NCI-H2196 treated with DMSO at 0.1 percent for 48 hours (cell line): ENCODE data around the gene PSMG1.

Experiments
- DNase-seq: peaks from one replicate; lab custom pipeline; 2025; ENCODE audit not compliant: unreplicated experiment; lab: John Stamatoyannopoulos, UW

Gene PSMG1

GRCh38 chr21:39125752-39126485 lies 57.3 kb downstream of the PSMG1 start:
- peak; percentile 85 for DNase-seq
